Activated CD4-positive, alpha-beta T cell treated with anti-CD3 and anti-CD28 coated beads, Interleukin-2, amount 50 U/mL, for 4 hours (primary cell): Measurements from ENCODE around the gene DDX27.
"Not testable (repeated sequence)": the region's sequence is repeated elsewhere in the genome, so short reads cannot be mapped to it uniquely, and the experiment has no call there.

Source experiments
- DNase-seq, 2 experiments: peaks; one replicate each; pipeline ENCODE4 v3.0.0-alpha.2; 2020

Gene DDX27

GRCh38 chr20:49210101-49210756 is 9.0 kb upstream of the DDX27 start:
- DNase-seq, result no peak

GRCh38 chr20:49210757-49211110 is 8.5 kb upstream of the DDX27 start:
- DNase-seq, result no peak

- no peak for DNase-seq
Measured at GRCh38 chr20:49214571-49214970, 4.6 kb upstream of the DDX27 start.

GRCh38 chr20:49215232-49215631 is 4.0 kb upstream of the DDX27 start:
- no peak for DNase-seq

GRCh38 chr20:49216991-49217578 is 2.1 kb upstream of the DDX27 start:
- DNase-seq, result peak; percentile 95 to 97

- not testable (repeated sequence) for DNase-seq
Measured at GRCh38 chr20:49218739-49219090, 501 bp upstream of the DDX27 start.

- no peak for DNase-seq
Measured at GRCh38 chr20:49219924-49220831, 962 bp downstream of the DDX27 start.

GRCh38 chr20:49225896-49226295 is 6.7 kb downstream of the DDX27 start:
- DNase-seq, result no peak

- DNase-seq, result no peak
Measured at GRCh38 chr20:49228676-49229075, 9.5 kb downstream of the DDX27 start.

- no peak for DNase-seq
Measured at GRCh38 chr20:49229381-49229780, 10.2 kb downstream of the DDX27 start.

GRCh38 chr20:49230021-49230420 is 10.8 kb downstream of the DDX27 start:
- no peak for DNase-seq

GRCh38 chr20:49230561-49231133 is 11.4 kb downstream of the DDX27 start:
- DNase-seq, result no peak

GRCh38 chr20:49231471-49231870 is 12.3 kb downstream of the DDX27 start:
- DNase-seq, result no peak

GRCh38 chr20:49233226-49233625 is 14.0 kb downstream of the DDX27 start:
- no peak for DNase-seq

- DNase-seq, result no peak
Measured at GRCh38 chr20:49234831-49235230, 15.6 kb downstream of the DDX27 start.

GRCh38 chr20:49236301-49236700 is 17.1 kb downstream of the DDX27 start:
- no peak for DNase-seq

GRCh38 chr20:49237531-49237930 is 18.3 kb downstream of the DDX27 start:
- DNase-seq, result no peak

GRCh38 chr20:49245921-49246740 is 26.9 kb downstream of the DDX27 start:
- no peak for DNase-seq

GRCh38 chr20:49247169-49247723 is 28.0 kb downstream of the DDX27 start:
- DNase-seq, result no peak

GRCh38 chr20:49247792-49248191 is 28.6 kb downstream of the DDX27 start:
- no peak for DNase-seq

- no peak for DNase-seq
Measured at GRCh38 chr20:49248301-49248700, 29.1 kb downstream of the DDX27 start.

GRCh38 chr20:49248879-49249665 is 29.9 kb downstream of the DDX27 start:
- DNase-seq, result no peak
